Activated effector memory CD4-positive, alpha-beta T cell treated with anti-CD3 and anti-CD28 coated beads, Interleukin-2, amount 50 U/mL, for 16 hours (primary cell): ENCODE data around the gene TAF10.

Experiments
- DNase-seq: peaks from one replicate; pipeline ENCODE4 v3.0.0-alpha.2; 2020

Gene TAF10

GRCh38 chr11:6640036-6640984 lies 28.3 kb upstream of the TAF10 start:
- no peak for DNase-seq

DNA sequence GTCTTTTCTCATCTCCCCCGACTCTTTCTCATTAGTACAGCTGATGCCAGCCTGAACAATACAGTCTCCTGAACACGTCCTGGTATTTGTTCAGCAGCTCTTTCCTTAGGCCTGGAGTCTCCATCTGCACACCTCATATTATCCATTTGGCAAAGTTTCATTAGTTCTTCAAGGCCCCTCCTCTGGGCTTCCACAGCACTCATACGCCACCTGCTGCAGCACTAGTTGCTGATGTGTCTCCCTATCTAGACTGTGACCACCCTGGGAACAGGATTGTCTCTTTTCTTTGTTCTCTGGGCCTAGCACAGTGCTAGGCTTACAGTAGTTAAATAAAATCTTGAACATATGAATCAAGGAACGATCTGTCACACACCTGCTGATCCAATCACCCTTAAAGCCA lies 26.4 kb upstream of the TAF10 start:
- no peak for DNase-seq

GRCh38 chr11:6637871-6638270 lies 25.9 kb upstream of the TAF10 start:
- no peak for DNase-seq

GRCh38 chr11:6636480-6636879 lies 24.5 kb upstream of the TAF10 start:
- DNase-seq: no peak

GRCh38 chr11:6635082-6635932 lies 23.3 kb upstream of the TAF10 start:
- DNase-seq: no peak

GRCh38 chr11:6634534-6634933 lies 22.5 kb upstream of the TAF10 start:
- no peak for DNase-seq

DNA sequence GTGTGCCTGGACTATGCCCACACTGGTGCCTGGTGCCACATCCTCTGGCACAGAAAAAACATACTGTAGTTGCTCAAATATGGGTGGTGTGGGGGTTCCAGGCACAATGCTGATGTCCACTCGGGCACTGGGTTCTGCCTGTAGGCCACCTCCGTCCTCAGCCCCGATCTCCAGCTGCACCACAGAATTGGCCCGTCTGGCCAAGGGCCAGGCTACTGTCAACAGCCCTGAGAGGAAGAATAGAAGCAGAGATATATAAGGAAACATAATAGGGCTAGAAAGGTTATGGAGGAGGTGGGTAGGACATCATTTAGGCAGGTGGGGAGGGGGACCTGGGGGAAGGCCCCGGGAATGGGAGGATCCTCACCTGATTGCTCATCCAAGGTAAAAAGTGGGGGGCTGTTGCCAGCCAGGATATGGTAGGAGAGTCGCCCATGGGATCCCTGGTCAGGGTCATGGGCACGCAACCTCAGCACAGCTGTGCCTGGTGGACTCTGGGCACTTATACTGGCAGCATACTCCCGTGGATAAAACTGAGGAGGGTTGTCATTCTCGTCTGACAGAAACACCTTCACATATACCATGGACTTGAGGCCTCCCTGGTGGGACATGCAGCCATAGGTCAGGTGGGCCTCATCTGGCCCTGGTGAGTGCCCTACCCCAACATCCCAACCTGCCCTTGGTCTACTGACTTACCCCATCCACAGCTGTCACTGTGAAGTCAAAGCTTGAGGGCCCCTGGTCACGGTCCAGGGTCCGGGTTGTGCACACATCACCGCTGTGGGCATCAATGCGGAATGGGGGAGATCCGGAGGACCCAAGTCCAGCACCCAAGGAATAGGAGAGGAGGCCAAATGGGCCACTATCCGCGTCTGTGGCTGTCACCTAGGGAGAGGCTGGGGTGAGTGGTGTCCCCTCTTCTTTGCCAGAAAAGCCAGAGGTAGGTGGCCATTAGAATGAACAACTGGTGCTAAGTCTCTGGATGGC lies 21.7 kb upstream of the TAF10 start:
- DNase-seq: peak; percentile 56

- DNase-seq: peak; percentile 60
Measured at GRCh38 chr11:6632116-6633073, 20.4 kb upstream of the TAF10 start.

- DNase-seq: peak; percentile 45
Measured at GRCh38 chr11:6631361-6631890, 19.4 kb upstream of the TAF10 start.

- peak; percentile 45 for DNase-seq
Measured at GRCh38 chr11:6630632-6631291, 18.7 kb upstream of the TAF10 start.

DNA sequence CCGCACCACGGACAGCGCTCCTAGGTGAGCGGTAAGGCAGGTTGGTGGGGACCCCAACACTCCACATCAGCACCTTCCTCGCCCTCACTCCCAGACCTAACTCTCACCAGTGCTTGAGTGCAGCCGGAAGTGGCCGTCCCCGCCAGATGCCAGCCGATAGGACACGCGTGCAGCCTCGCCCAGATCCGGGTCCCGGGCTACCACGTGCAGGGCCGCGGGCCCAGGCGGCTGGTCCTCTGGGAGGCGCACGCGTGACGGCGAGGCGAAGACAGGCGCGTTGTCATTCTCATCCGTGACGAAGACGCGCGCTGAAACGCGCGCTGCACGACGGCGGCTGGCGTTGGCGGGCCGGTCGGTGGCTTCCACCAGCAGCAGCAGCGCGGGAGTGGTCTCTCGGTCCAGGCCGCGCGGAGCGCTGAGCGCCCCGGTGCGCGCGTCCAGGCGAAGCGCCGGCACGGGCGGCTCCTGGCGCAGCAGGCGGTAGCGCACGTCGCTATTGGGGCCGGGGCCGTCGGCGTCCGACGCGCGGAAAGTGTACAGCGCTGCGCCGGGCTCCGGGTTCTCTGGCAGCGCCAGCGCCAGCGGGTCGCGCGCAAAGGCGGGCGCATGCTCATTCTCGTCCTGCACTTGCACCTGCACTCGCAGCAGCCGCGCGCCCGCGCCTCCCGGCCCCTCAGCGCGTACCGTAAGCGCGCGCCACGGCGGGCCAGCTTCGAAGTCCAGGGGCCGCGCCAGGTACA lies 18.0 kb upstream of the TAF10 start:
- DNase-seq: peak; percentile 61

- no peak for DNase-seq
Measured at GRCh38 chr11:6629573-6629891, 17.5 kb upstream of the TAF10 start.

DNA sequence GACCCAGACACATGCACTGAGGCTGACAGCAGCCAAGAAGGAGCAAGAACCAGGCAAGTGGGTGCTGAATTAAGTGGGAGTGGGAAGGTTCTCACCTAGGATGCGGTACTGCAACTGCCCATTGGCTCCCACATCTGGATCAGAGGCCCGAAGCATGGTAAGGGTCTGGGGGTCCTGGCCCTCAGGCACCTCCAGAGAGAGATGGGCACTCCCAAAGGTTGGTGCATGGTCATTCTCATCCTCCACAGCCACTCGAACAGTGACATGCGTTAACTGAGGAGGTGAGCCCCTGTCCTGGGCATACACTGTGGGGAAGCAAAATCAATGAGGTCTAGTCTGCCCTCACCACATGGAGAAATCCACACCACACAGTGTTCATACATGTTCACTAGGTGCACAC lies 16.5 kb upstream of the TAF10 start:
- peak; percentile 53 for DNase-seq

- DNase-seq: peak; percentile 61
Measured at GRCh38 chr11:6627762-6628241, 15.8 kb upstream of the TAF10 start.

DNA sequence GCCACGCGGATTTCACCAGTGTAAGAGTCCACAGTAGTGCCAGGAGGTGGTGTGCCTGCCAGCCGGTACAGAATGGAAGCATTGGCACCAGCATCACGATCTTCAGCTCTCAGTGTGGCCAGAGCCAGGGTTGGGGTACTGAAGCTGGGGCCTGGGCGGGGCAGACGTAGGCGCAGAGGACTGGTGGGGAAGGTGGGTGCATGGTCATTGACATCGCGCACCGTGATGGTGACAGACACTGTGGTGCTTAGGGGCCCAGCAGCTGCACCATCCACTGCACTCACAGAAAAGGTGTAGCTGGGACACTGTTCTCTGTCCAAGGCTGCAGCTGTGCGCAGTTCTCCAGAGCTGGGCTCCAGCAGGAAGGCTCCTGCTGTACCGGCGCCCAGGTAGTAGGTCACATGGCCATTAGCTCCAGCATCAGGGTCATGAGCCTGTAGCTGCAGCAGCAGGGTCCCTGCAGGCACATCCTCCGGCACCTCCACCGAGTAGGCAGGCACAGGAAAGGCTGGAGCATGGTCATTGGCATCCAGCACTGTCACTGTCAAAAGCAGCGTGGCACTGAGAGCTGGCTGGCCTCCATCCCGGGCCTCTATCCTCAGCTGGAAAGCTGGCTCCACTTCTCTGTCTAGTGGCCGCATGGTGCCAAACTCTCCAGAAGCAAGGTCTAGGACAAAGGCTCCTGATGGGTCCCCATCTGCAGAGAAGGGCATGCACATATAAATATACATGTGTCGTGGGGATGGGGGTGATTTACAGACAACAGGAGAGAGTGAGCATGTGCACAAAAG lies 15.2 kb upstream of the TAF10 start:
- peak; percentile 59 for DNase-seq

GRCh38 chr11:6625832-6626420 lies 13.9 kb upstream of the TAF10 start:
- DNase-seq: peak; percentile 47

DNA sequence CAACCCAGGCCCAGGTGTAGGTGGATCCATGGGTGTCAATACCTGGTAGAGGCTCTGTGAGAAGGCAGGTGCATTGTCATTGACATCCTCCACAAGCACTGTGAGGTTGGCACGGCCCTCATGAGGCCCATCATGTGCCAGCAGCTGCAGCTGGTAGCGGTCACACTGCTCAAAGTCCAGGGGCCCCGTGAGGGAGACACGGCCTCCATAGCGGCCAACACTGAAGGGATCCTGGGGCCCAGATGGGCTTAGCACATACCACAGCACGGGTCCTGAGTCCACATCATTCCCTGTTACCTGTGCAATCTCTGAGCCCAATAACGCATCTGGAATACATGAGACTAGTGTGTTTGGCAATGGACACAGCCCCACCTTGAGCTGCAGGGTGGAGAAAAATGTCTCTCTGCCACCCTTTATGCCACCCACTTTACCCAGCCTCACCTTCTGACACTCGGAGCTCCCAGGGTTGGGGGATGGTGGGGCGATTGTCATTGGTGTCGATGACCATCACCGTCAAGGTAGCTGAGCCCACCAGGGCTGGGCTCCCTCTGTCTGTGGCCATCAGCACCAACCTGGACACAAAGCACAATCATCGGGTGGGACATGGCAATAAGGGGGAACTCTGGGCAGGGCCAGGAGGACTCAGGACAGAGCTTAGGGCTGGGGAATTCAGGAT lies 13.3 kb upstream of the TAF10 start:
- DNase-seq: peak; percentile 52
